H1 (cell line): Measurements from ENCODE around the gene NRP2. TPM values are rescaled to one million over a fixed set of nuclear protein-coding genes. Genes with fewer than 3 reads are reported as not detected.
A peak's percentile ranks its signal among the peaks of the same experiment; 100 is the strongest.

Experiments used
- CTCF ChIA-PET: fragments of 300-600 bp; sonication (Branson Sonifier 250); formaldehyde crosslinking; loops from one replicate; lab custom pipeline; 2021; ENCODE audit not compliant: partially characterized antibody; lab: Charles Lee
- POLR2A ChIA-PET: fragments of 300-600 bp; sonication (Branson Sonifier 250); formaldehyde crosslinking; loops from one replicate; lab custom pipeline; 2021; ENCODE audit warnings: inconsistent platforms; ENCODE audit not compliant: partially characterized antibody; lab: Charles Lee
- DNase-seq, 2 experiments: peaks; one replicate each; pipeline versions ENCODE4 v3.0.0 to v3.0.0-alpha.2; 2010 to 2022; ENCODE audit warnings: low spot score in 2 of 2, low read depth in 1 of 2, mixed read lengths in 1 of 2
- FAIRE-seq: peaks from 2 replicates; lab custom pipeline; 2011; peaks lifted over from hg19 to GRCh38; lab: Jason Lieb, UNC
- H2AFZ ChIP-seq: 2 replicates; pipeline ENCODE4 v1.8.1; 2012; ENCODE audit warnings: low read length, inconsistent platforms
- H2AK5ac ChIP-seq: 2 replicates; pipeline ENCODE4 v1.6.1; 2013; ENCODE audit warnings: low read depth, low read length
- H2BK120ac ChIP-seq: replicated peaks from 2 replicates; pipeline ENCODE3; 2013; ENCODE audit warnings: low read depth, low read length, inconsistent platforms
- H2BK12ac ChIP-seq: 2 replicates; pipeline ENCODE4 v1.6.1; 2013; ENCODE audit warnings: low read depth, low read length
- H2BK15ac ChIP-seq: 2 replicates; pipeline ENCODE4 v1.6.1; 2013; ENCODE audit warnings: low read length
- H2BK20ac ChIP-seq: 2 replicates; pipeline ENCODE4 v1.6.1; 2013; ENCODE audit warnings: low read length
- H2BK5ac ChIP-seq: 2 replicates; pipeline ENCODE4 v1.6.1; 2013; ENCODE audit warnings: low read depth, low read length
- H3K14ac ChIP-seq: 2 replicates; pipeline ENCODE4 v1.6.1; 2013; ENCODE audit warnings: inconsistent platforms; ENCODE audit not compliant: insufficient read length
- H3K18ac ChIP-seq: 2 replicates; pipeline ENCODE4 v1.6.1; 2013; ENCODE audit warnings: low read length; ENCODE audit errors: extremely low read depth
- H3K23ac ChIP-seq: 2 replicates; pipeline ENCODE4 v1.6.1; 2013; ENCODE audit warnings: inconsistent platforms; ENCODE audit not compliant: insufficient read length
- H3K23me2 ChIP-seq: 2 replicates; pipeline ENCODE4 v1.6.1; 2013; ENCODE audit warnings: low read depth, low read length
- H3K27ac ChIP-seq: 2 replicates; pipeline ENCODE4 v1.6.1; 2011; ENCODE audit warnings: low read depth, low read length, inconsistent platforms
- H3K27me3 ChIP-seq, 4 experiments: replicated peaks in 1 of 4; 1 replicate in 1 of 4; 2 replicates in 3 of 4; pipeline versions ENCODE4 v1.6.1 to v1.8.1; 2011 to 2013; ENCODE audit warnings: low read length in 3 of 4, mild to moderate bottlenecking in 3 of 4, inconsistent platforms in 2 of 4, mixed read lengths in 2 of 4, moderate library complexity in 1 of 4; ENCODE audit not compliant: control insufficient read depth in 3 of 4, insufficient read depth in 3 of 4; ENCODE audit errors: extremely low read depth in 1 of 4
- H3K36me3 ChIP-seq, 4 experiments: 2 replicates each; pipeline versions ENCODE4 v1.6.1 to v1.8.1; 2011 to 2013; ENCODE audit warnings: mild to moderate bottlenecking in 4 of 4, low read length in 3 of 4, moderate library complexity in 2 of 4, control low read depth in 1 of 4, inconsistent platforms in 1 of 4; ENCODE audit not compliant: insufficient read depth in 4 of 4, control insufficient read depth in 2 of 4
- H3K4ac ChIP-seq: replicated peaks from 2 replicates; pipeline ENCODE3; 2013; ENCODE audit warnings: low read length, low read depth, mixed read lengths, inconsistent platforms; ENCODE audit not compliant: insufficient read length
- H3K4me1 ChIP-seq, 4 experiments: replicated peaks in 1 of 4; 1 replicate in 1 of 4; 2 replicates in 3 of 4; pipeline versions ENCODE4 v1.6.1 to v1.8.1; 2011 to 2013; ENCODE audit warnings: low read length in 3 of 4, inconsistent platforms in 2 of 4, mixed read lengths in 1 of 4; ENCODE audit not compliant: insufficient read depth in 4 of 4, control insufficient read depth in 3 of 4
- H3K4me2 ChIP-seq, 2 experiments: 2 replicates each; pipeline versions ENCODE4 v1.6.1 to v1.8.1; 2011 to 2013; ENCODE audit warnings: low read depth in 2 of 2, low read length in 2 of 2, control low read depth in 1 of 2, inconsistent platforms in 1 of 2, mild to moderate bottlenecking in 1 of 2; ENCODE audit not compliant: insufficient read depth in 1 of 2
- H3K4me3 ChIP-seq, 4 experiments: fragments of 200-600, 300-600 bp in 1 of 4; sonication (generic), shearing (Covaris generic), sonication (Bioruptor Twin) in 1 of 4; 2 replicates each; pipeline versions ENCODE4 v1.5.1 to v1.8.1; 2011 to 2016; ENCODE audit warnings: low read length in 4 of 4, low read depth in 3 of 4, control low read depth in 2 of 4, inconsistent platforms in 2 of 4, mild to moderate bottlenecking in 2 of 4, mixed read lengths in 1 of 4, moderate library complexity in 1 of 4; ENCODE audit not compliant: insufficient read depth in 2 of 4; ENCODE audit errors: extremely low read depth in 1 of 4
- H3K56ac ChIP-seq: replicated peaks from 2 replicates; pipeline ENCODE3; 2013; ENCODE audit warnings: low read depth, mild to moderate bottlenecking, mixed read lengths, low read length, inconsistent platforms; ENCODE audit not compliant: insufficient read length
- H3K79me1 ChIP-seq: 2 replicates; pipeline ENCODE4 v1.6.1; 2013; ENCODE audit warnings: low read depth, low read length, control low read depth
- H3K79me2 ChIP-seq, 2 experiments: 2 replicates each; pipeline versions ENCODE4 v1.6.1 to v1.8.1; 2012 to 2013; ENCODE audit warnings: low read length in 2 of 2, mild to moderate bottlenecking in 2 of 2, inconsistent platforms in 1 of 2; ENCODE audit not compliant: insufficient read depth in 2 of 2, control insufficient read depth in 1 of 2
- H3K9ac ChIP-seq, 4 experiments: replicated peaks in 1 of 4; 1 replicate in 1 of 4; 2 replicates in 3 of 4; pipeline versions ENCODE4 v1.6.1 to v1.8.1; 2011 to 2013; ENCODE audit warnings: low read depth in 3 of 4, low read length in 3 of 4, control low read depth in 2 of 4, mild to moderate bottlenecking in 2 of 4, moderate library complexity in 2 of 4, inconsistent platforms in 1 of 4; ENCODE audit errors: extremely low read depth in 1 of 4
- H3K9me3 ChIP-seq, 2 experiments: 2 replicates each; pipeline versions ENCODE4 v1.6.1 to v1.8.1; 2012 to 2013; ENCODE audit warnings: mild to moderate bottlenecking in 2 of 2, moderate library complexity in 2 of 2, control low read depth in 1 of 2, inconsistent platforms in 1 of 2, low read depth in 1 of 2, low read length in 1 of 2, mixed read lengths in 1 of 2; ENCODE audit not compliant: insufficient read depth in 2 of 2
- H4K20me1 ChIP-seq, 2 experiments: replicated peaks in 1 of 2; 2 replicates each; pipeline versions ENCODE3 to v1.8.1; 2011 to 2013; ENCODE audit warnings: inconsistent platforms in 2 of 2, low read length in 2 of 2, mild to moderate bottlenecking in 1 of 2; ENCODE audit not compliant: insufficient read depth in 2 of 2, control insufficient read depth in 1 of 2
- H4K5ac ChIP-seq: 2 replicates; pipeline ENCODE4 v1.6.1; 2013; ENCODE audit warnings: low read length, low read depth, mixed read lengths, inconsistent platforms; ENCODE audit not compliant: insufficient read length
- H4K8ac ChIP-seq: 2 replicates; pipeline ENCODE4 v1.8.0; 2013; ENCODE audit warnings: mild to moderate bottlenecking, moderate library complexity, low read length, inconsistent platforms; ENCODE audit not compliant: insufficient read depth; ENCODE audit errors: extremely low read depth
- H4K91ac ChIP-seq: replicated peaks from 2 replicates; pipeline ENCODE3; 2013; ENCODE audit warnings: low read length, mixed read lengths, inconsistent platforms; ENCODE audit not compliant: insufficient read length
- CHD1 ChIP-seq: IDR thresholded peaks from 2 replicates; pipeline ENCODE4 v1.6.1; 2012; ENCODE audit warnings: low read depth, low read length, improper control_type of control experiment
- CREB1 ChIP-seq: IDR thresholded peaks from 2 replicates; pipeline ENCODE4 v1.6.1; 2012; ENCODE audit warnings: inconsistent platforms
- CTBP2 ChIP-seq: IDR thresholded peaks from 2 replicates; pipeline ENCODE4 v1.7.0; 2011; ENCODE audit warnings: borderline replicate concordance, mild to moderate bottlenecking, moderate library complexity, mixed read lengths, low read length; ENCODE audit not compliant: insufficient read depth, insufficient read length
- GTF2F1 ChIP-seq: IDR thresholded peaks from 2 replicates; pipeline ENCODE4 v1.6.1; 2012; ENCODE audit warnings: low read depth, low read length, improper control_type of control experiment, borderline replicate concordance
- RXRA ChIP-seq: IDR thresholded peaks from 2 replicates; pipeline ENCODE4 v1.6.1; 2011; ENCODE audit warnings: low read depth, mild to moderate bottlenecking, low read length, moderate library complexity; ENCODE audit not compliant: insufficient read depth
- SIX5 ChIP-seq: IDR thresholded peaks from 2 replicates; pipeline ENCODE4 v1.6.1; 2011; ENCODE audit warnings: mild to moderate bottlenecking, low read depth, low read length
- YY1 ChIP-seq: IDR thresholded peaks from 2 replicates; pipeline ENCODE4 v1.6.1; 2011; ENCODE audit warnings: low read depth, mild to moderate bottlenecking, low read length
- WGBS, 2 experiments: shearing (Covaris generic) in 1 of 2; methylation state at CpG; one replicate each; pipeline versions ENCODE4 v1.1.6 to v1.1.7; 2013 to 2015; ENCODE audit warnings: low lambda C conversion rate in 2 of 2, mixed read lengths in 2 of 2, inconsistent platforms in 1 of 2, low coverage in 1 of 2, missing lambda C conversion rate in 1 of 2; ENCODE audit not compliant: insufficient replicate concordance in 2 of 2, insufficient coverage in 1 of 2, insufficient read length in 1 of 2; ENCODE audit errors: extremely low coverage in 1 of 2, missing lambda C conversion rate in 1 of 2; 5-methylcytosine and 5-hydroxymethylcytosine counted together
- polyA plus RNA-seq, 7 experiments: library from polyadenylated mRNA; depleted of rRNA in 3 of 7; stranded (reverse) in 5 of 7; unstranded in 2 of 7; fragments of >200 nt in 5 of 7; fragments of 200-250 nt in 2 of 7; gene quantifications; 1 replicate in 5 of 7; 2 replicates in 1 of 7; 4 replicates in 1 of 7; pipeline versions ENCODE4 v1.2.1 to v1.2.3, GENCODE V29; 2011 to 2013; ENCODE audit warnings: missing spikeins in 2 of 7, mixed read lengths in 2 of 7
- total RNA-seq: library from RNA; stranded (reverse); fragmentation: NEBNext Ultra II Directional; extraction: Animal tissue kit (Norgen Biotek cat#: 25700); gene quantifications from 2 replicates; pipeline ENCODE4 v1.2.1, GENCODE V29; 2021

NRP2 gene
- total and polyA plus RNA-seq, 2 of the 8 experiments (the other 6 are each of a cell fraction or from before 2014, with no cell fraction given): 32.0 to 37.8 TPM

GRCh38 chr2:205655779-205656456 lies 26.4 kb upstream of the NRP2 start:
- Histone ChIP-seq H3K4ac (no peak overlapping the region), H3K4me3 (no peak overlapping the region), H3K9me3 (no peaks in the 10 kb centered on the region), H3K79me1 (no peaks in the 10 kb centered on the region), H3K23me2 (no peaks in the 10 kb centered on the region), H3K4me1 (peaks cover 0 to 4% (median 0%) of the 10 kb centered on the region in 4 experiments; a peak in 2 of 7 replicates), H2AFZ (no peak overlapping the region), H2BK5ac (no peak overlapping the region), H3K27me3 (peaks cover 0 to 1% (median 0%) of the 10 kb centered on the region in 4 experiments; a peak in 3 of 7 replicates), H3K23ac (no peak overlapping the region), H2BK12ac (no peak overlapping the region), H2BK20ac (no peak overlapping the region), H4K8ac (no peak overlapping the region), H2AK5ac (no peak overlapping the region; the same call in 1 of the 2 replicates), H3K56ac (no peak overlapping the region), H3K4me2 (no peak overlapping the region), H4K91ac (no peak overlapping the region), H3K14ac (no peak overlapping the region), H3K79me2 (no peaks in the 10 kb centered on the region), H4K5ac (no peak overlapping the region), H2BK120ac (no peak overlapping the region), H3K9ac (no peak overlapping the region), H4K20me1 (no peaks in the 10 kb centered on the region), H3K18ac (no peak overlapping the region), H3K36me3 (no peaks in the 10 kb centered on the region; a peak in 1 of 8 replicates), H3K27ac (no peak overlapping the region), H2BK15ac (no peak overlapping the region)
- WGBS, 2 experiments: 77% methylated on average over 6 of the region's 6 CpGs; no CpG with 5 or more reads in 1 of the 2 experiments
- peak in 1 of 2 experiments; percentile 23 for DNase-seq
- TF ChIP-seq SIX5 (no peak), CREB1 (no peak), CTBP2 (no peak), RXRA (no peak), CHD1 (no peak), YY1 (no peak), GTF2F1 (no peak)
- FAIRE-seq: no peak
- ChIA-PET POLR2A (no interaction called here), CTCF (interaction anchor here (1.3 to 1.4 kb wide), 2 partner anchors 11 to 23 kb away, joined by 4 to 6 read pairs; no protein-coding TSS in a partner anchor)
